HFF-Myc (cell line): Measurements from ENCODE around the gene PABPN1L.
"Not testable (repeated sequence)": the region's sequence is repeated elsewhere in the genome, so short reads cannot be mapped to it uniquely, and the experiment has no call there.

ENCODE experiments used
- DNase-seq: peaks from one replicate; pipeline ENCODE4 v3.0.0-alpha.2; 2011; ENCODE audit warnings: low read depth; ENCODE audit errors: extremely low read depth
- H3K4me3 ChIP-seq: replicated peaks from 2 replicates; pipeline ENCODE4 v1.5.1; 2011; ENCODE audit warnings: low read depth, mild to moderate bottlenecking, control low read depth, low read length
- TF ChIP-seq, protein P1 (sequence below): IDR thresholded peaks from 2 replicates; pipeline ENCODE4 v1.5.1; 2012; ENCODE audit warnings: mild to moderate bottlenecking, low read depth, low read length, control low read depth; ENCODE audit errors: missing control alignments

The PABPN1L gene

DNA sequence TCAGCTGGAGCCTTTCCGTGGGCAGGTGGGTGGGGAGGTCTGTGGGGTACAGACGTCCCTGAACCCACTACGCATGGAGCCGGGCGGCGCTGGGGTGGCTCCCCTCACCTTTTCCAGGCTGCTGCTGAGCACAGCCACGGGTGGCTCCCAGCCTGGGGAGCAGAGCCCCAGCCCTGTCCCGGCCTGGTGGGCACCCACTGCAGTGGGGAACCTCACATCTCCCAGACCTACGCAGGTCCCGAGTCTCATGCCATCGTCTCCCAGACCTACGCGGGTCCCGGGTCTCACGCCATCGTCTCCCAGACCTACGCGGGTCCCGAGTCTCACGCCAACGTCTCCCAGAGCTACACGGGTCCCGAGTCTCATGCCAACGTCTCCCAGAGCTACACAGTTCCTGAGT, 37.7 kb downstream of the PABPN1L start:
- no peak overlapping the region for H3K4me3 ChIP-seq
- no peak for DNase-seq
- TF ChIP-seq, protein P1, sequence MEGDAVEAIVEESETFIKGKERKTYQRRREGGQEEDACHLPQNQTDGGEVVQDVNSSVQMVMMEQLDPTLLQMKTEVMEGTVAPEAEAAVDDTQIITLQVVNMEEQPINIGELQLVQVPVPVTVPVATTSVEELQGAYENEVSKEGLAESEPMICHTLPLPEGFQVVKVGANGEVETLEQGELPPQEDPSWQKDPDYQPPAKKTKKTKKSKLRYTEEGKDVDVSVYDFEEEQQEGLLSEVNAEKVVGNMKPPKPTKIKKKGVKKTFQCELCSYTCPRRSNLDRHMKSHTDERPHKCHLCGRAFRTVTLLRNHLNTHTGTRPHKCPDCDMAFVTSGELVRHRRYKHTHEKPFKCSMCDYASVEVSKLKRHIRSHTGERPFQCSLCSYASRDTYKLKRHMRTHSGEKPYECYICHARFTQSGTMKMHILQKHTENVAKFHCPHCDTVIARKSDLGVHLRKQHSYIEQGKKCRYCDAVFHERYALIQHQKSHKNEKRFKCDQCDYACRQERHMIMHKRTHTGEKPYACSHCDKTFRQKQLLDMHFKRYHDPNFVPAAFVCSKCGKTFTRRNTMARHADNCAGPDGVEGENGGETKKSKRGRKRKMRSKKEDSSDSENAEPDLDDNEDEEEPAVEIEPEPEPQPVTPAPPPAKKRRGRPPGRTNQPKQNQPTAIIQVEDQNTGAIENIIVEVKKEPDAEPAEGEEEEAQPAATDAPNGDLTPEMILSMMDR = no peak

DNA sequence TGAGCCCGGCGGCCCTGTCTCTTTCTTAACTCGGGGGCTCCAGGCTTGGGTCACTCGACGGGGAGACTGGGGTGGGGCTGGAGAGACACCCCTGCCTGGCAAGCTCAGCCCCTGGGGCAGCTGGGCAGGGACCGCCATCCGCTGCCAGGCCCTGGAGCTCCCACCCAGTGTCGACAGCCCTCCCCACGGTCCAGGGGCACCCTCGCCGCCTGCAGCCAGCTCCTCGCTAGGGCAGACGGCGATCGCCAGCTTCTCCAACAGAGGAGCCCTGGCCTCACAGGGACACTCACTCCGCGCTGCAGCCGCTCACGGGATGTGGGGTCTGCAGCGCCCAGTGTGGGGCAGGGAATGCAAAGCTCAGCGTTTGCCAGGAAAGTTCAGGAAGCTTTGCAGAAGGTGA, 38.7 kb downstream of the PABPN1L start:
- no peak overlapping the region for H3K4me3 ChIP-seq
- TF ChIP-seq, protein P1 = no peak
- no peak for DNase-seq

DNA sequence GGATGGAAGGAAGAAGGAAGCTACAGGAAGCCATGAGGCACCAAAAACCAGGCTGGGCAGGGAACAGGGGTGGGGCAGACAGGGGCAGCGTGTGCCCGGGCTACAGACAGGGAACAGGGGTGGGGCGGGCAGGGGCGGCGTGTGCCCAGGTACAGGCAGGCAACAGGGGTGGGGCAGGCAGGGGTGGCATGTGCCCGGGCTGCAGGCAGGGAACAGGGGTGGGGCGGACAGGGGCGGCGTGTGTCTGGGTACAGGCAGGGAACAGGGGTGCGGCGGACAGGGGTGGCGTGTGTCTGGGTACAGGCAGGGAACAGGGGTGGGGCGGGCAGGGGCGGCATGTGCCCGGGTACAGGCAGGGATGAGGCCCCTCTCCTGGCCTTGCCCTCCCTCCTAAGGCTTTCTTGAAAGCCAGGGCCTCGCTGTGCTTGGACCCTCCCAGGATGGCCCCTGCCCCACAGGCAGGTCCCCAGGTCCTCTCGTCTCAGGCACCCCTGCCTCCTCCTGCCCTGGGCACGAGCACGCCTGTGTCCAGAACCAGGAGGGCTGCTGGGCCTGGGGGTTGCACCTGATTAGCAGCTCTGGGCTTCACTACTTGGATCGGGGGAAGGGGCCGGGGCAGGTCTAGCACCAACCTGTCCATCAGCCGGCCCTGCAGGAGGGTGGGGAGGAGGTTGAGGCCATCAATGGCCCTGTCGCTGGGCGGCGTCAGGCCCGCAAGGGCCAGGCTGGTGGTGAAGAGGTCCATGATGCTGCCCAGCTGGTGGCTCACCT, 40.2 kb downstream of the PABPN1L start:
- no peak for DNase-seq
- TF ChIP-seq, protein P1 = no peak
- H3K4me3 ChIP-seq = no peak overlapping the region

DNA sequence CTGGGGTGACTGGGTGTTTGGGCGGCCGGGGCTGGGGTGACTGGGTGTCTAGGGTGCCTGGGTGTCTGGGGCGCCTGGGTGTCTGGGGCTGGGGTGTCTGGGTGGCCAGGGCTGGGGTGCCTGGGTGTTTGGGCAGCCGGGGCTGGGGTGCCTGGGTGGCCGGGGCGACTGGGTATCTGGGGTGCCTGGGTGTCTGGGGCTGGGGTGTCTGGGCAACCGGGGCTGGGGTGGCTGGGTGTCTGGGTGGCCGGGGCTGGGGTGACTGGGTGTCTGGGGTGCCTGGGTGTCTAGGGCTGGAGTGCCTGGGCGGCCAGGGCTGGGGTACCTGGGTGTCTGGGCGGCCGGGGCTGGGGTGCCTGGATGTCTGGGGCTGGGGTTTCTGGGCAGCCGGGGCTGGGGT, 41.3 kb downstream of the PABPN1L start:
- DNase-seq = no peak
- TF ChIP-seq, protein P1 = no peak

DNA sequence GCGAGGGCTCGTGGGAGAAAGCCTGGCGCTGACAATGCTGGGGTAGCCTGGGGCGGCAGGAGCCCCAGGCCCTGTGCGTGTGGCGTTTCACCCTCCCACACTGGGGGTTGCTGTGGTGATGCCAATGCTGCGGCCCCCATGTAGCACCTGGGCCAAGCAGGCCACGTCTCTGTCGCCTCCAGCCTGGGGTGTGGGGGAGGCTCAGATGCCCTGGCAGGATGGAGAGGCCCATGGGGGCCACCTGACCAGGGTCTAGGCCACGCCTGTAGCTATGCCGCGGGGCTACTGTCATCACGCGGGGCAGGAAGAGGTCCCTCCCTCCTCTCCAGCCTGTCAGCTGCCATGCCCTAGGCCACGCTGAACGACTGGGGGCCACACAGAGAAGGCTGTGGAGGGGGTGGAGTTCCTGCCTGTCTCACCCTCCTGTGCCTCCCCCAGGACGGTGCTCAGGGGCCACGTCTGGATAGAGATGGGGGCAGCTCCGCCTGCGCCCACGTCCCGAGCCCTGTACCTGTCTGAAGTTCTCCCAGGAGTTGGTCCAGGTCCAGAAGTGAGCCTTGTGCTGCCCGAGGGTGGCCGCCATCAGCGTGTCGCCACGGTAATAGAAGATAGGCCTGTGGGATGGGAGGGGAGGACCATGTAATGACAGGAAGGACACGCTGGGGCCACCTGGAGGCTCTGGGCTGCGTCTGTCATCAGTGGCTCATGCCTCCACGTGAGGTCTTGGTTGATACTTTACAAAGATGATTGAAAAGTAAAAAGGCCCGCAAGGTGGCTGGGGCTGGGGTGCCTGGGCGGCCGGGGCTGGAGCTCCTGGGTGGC, 42.0 kb downstream of the PABPN1L start:
- DNase-seq = no peak
- TF ChIP-seq, protein P1 = no peak
- no peak overlapping the region for H3K4me3 ChIP-seq

More for the DNA sequence above, 41.3 kb downstream of the PABPN1L start:
- H3K4me3 ChIP-seq = no peak overlapping the region

DNA sequence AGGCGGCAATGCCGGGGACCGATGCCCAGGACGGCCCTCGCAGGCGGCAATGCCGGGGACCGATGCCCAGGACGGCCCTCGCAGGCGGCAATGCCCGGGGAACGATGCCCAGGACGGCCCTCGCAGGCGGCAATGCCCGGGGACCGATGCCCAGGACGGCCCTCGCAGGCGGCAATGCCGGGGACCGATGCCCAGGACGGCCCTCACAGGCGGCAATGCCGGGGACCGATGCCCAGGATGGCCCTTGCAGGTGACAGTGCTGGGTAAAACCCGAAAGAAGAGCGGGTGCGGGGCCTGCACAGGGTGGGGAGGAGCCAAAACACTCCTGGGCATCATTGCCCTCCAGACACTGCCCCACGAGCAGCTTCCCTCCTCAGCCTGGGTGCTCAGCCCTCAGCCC, 42.8 kb downstream of the PABPN1L start:
- not testable (repeated sequence) for H3K4me3 ChIP-seq, DNase-seq

DNA sequence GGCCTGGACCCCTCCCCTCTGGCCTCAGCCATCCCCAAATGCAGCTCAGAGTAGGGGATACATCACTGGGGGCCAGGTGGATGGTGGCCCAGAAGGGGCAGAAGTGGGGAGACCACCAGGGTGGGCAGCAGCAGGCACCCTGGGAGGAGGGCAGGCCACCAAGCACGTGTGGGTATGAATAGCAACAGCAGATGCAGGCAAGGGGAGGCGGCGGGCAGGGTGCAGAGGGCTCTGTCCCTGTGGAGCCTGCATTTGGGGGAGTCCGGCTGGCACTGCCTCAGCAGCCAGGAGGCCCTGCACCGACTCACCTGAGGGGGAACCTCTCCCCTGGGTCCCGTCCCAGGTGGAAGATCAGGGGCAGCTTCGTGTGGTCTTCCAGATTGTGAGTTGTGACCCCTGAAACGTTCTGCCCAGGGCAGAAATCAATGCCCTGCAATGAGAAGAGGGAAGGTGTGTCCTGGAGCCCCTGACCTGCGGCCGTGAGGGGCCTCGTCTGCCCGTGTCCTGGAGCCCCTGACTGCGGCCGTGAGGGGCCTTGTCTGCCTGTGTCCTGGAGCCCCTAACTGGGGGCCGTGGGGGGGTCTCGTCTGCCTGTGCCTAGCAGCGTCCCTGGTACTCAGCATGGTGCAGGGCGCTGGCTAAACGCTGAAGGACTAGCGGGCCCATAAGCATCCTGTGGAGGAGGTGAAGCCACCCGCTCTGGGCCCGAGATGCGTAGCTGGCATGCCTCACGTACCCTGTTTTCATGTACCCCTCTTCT, 44.0 kb downstream of the PABPN1L start:
- H3K4me3 ChIP-seq = no peak overlapping the region
- TF ChIP-seq, protein P1 = no peak
- no peak for DNase-seq
